BE2C (cell line): Measurements from ENCODE around the gene IGIP.

Experiments
- DNase-seq: peaks from one replicate; pipeline ENCODE4 v3.0.0-alpha.2; 2020
- H3K27me3 ChIP-seq: fragments of 250-450 bp; sonication (Bioruptor Pico); 2 replicates; pipeline ENCODE4 v1.5.1; 2020; ENCODE audit warnings: mild to moderate bottlenecking
- H3K36me3 ChIP-seq: fragments of 250-450 bp; sonication (Bioruptor Pico); 2 replicates; pipeline ENCODE4 v1.5.1; 2020; ENCODE audit warnings: mild to moderate bottlenecking
- H3K4me1 ChIP-seq: fragments of 250-450 bp; sonication (Bioruptor Pico); 2 replicates; pipeline ENCODE4 v1.5.1; 2020
- H3K4me3 ChIP-seq: 2 replicates; pipeline ENCODE4 v1.5.1; 2011; ENCODE audit warnings: low read depth, low read length
- H3K9me3 ChIP-seq: fragments of 250-450 bp; sonication (Bioruptor Pico); 2 replicates; pipeline ENCODE4 v1.5.1; 2020
- CTCF ChIP-seq: IDR thresholded peaks from 2 replicates; pipeline ENCODE4 v1.5.1; 2012; ENCODE audit warnings: mild to moderate bottlenecking, low read depth, low read length

The IGIP gene

GRCh38 chr5:140131967-140132409 is 6.3 kb downstream of the IGIP start:
- Histone ChIP-seq H3K4me1 (no peaks in the 10 kb centered on the region), H3K27me3 (no peaks in the 10 kb centered on the region), H3K9me3 (no peaks in the 10 kb centered on the region), H3K36me3 (no peaks in the 10 kb centered on the region), H3K4me3 (no peak overlapping the region)
- DNase-seq, result no peak
- TF ChIP-seq CTCF, result no peak

DNA sequence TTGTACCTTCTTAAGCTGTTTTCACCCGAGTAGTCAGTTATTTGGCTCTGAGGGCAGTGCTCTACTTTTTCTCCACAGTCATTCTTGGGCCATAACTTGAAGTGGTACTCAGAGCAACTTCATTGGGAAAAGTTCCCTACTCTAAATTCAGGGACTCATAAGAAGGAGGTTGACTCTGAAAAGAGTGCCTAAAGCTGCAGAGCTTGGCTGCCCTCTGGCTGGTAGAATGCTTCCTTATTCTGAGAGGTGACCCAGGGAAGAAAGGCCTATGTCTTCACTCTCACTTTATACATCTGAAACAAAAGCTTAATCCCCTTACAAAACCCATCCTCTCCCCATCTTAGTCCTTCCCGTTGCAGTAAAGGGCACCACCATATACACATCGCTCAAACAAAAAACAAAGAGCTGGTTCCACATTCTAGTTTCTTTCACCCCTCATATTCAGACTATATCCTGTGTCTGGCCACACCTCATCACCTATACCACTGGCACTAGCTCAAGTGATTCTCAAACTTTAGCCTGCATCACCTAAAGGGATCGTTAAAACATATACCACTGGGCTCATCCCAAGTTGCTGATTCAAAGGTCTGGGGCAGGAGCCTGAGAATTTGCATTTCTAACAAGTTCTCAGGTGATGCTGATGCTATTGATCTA is 7.9 kb downstream of the IGIP start:
- Histone ChIP-seq H3K36me3 (no peaks in the 10 kb centered on the region), H3K9me3 (no peaks in the 10 kb centered on the region), H3K4me3 (no peak overlapping the region), H3K27me3 (no peaks in the 10 kb centered on the region), H3K4me1 (no peaks in the 10 kb centered on the region)
- no peak for DNase-seq
- no peak for TF ChIP-seq CTCF

GRCh38 chr5:140134277-140134935 is 8.7 kb downstream of the IGIP start:
- Histone ChIP-seq H3K4me3 (no peak overlapping the region), H3K27me3 (no peaks in the 10 kb centered on the region), H3K4me1 (no peaks in the 10 kb centered on the region), H3K9me3 (no peaks in the 10 kb centered on the region), H3K36me3 (no peaks in the 10 kb centered on the region)
- no peak for TF ChIP-seq CTCF
- DNase-seq, result no peak

GRCh38 chr5:140135127-140135526 is 9.4 kb downstream of the IGIP start:
- H3K4me3 ChIP-seq, result no peak overlapping the region
- no peak for DNase-seq
- H3K27me3 ChIP-seq, result no peaks in the 10 kb centered on the region
- no peaks in the 10 kb centered on the region for H3K36me3 ChIP-seq
- H3K9me3 ChIP-seq, result no peaks in the 10 kb centered on the region
- H3K4me1 ChIP-seq, result no peaks in the 10 kb centered on the region
- TF ChIP-seq CTCF, result no peak

GRCh38 chr5:140136624-140137023 is 10.9 kb downstream of the IGIP start:
- no peak for DNase-seq
- H3K4me3 ChIP-seq, result no peak overlapping the region
- no peaks in the 10 kb centered on the region for H3K36me3 ChIP-seq
- no peaks in the 10 kb centered on the region for H3K9me3 ChIP-seq
- no peak for TF ChIP-seq CTCF
- no peaks in the 10 kb centered on the region for H3K27me3 ChIP-seq
- H3K4me1 ChIP-seq, result no peaks in the 10 kb centered on the region

DNA sequence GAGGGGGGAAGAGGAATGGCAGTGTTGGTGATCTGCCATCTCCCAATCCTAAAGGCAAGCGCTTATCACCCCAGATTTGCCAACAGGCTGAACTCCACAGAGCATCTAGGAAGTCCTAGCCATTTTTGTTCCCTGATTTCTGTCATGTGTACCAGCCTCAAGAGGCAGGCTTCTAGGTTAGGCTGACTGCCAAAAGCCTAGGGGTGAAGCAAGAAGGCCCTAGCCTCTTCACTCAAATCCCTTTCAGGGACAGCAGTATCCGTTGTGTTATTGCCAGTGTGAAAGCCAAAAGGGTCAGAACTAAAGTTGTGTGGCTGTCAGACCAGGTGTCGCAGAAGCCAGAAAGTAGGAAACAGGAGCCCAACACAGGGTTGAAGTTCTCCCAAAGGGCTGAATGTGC is 14.7 kb downstream of the IGIP start:
- Histone ChIP-seq H3K36me3 (no peaks in the 10 kb centered on the region), H3K27me3 (no peaks in the 10 kb centered on the region), H3K9me3 (no peaks in the 10 kb centered on the region), H3K4me1 (no peaks in the 10 kb centered on the region), H3K4me3 (no peak overlapping the region)
- no peak for DNase-seq
- no peak for TF ChIP-seq CTCF
